Sigmoid colon (tissue), 7 donors: ENCODE results near the gene GUCA2B. TPM values are rescaled to one million over a fixed set of nuclear protein-coding genes. Genes with fewer than 3 reads are reported as not detected.

ENCODE experiments used
- DNase-seq: peaks from one replicate; pipeline ENCODE4 v3.0.0-alpha.2; 2019
- H3K27ac ChIP-seq, 4 donors: fragments of 200-600 bp; sonication (generic); one replicate each; pipeline ENCODE4 v1.5.1; 2016 to 2019; ENCODE audit warnings: mild to moderate bottlenecking in 1 of 4
- H3K27me3 ChIP-seq, 3 donors: fragments of 200-600 bp; sonication (generic); one replicate each; pipeline ENCODE4 v1.5.1; 2019; ENCODE audit warnings: mild to moderate bottlenecking in 1 of 3
- H3K36me3 ChIP-seq, 4 donors: fragments of 200-600 bp; sonication (generic); one replicate each; pipeline ENCODE4 v1.5.1; 2016 to 2019
- H3K4me1 ChIP-seq, 4 donors: fragments of 200-600 bp; sonication (generic); one replicate each; pipeline ENCODE4 v1.5.1; 2017 to 2019
- H3K4me3 ChIP-seq, 4 donors: fragments of 200-600 bp; sonication (generic); one replicate each; pipeline ENCODE4 v1.5.1; 2017 to 2019; ENCODE audit warnings: mild to moderate bottlenecking in 2 of 4, moderate library complexity in 1 of 4
- H3K9me3 ChIP-seq, 4 donors: fragments of 200-600 bp in 3 of 4; sonication (generic) in 3 of 4; one replicate each; pipeline versions ENCODE4 v1.5.1 to v1.6.1; 2013 to 2019
- EP300 ChIP-seq, 4 donors: sonication (generic); formaldehyde crosslinking; IDR thresholded peaks; one replicate each; pipeline ENCODE4 v1.6.1; 2017; ENCODE audit warnings: antibody characterized with exemption in 4 of 4
- POLR2A ChIP-seq, 2 donors: fragments of 450-650 bp; IDR thresholded peaks; one replicate each; pipeline ENCODE4 v1.6.1; 2016; ENCODE audit warnings: antibody characterized with exemption in 2 of 2, mild to moderate bottlenecking in 2 of 2, moderate library complexity in 2 of 2
- POLR2AphosphoS5 ChIP-seq, 4 donors: sonication (generic); formaldehyde crosslinking; IDR thresholded peaks; one replicate each; pipeline ENCODE4 v1.6.1; 2017; ENCODE audit warnings: antibody characterized with exemption in 4 of 4
- WGBS, 2 donors: extraction: QIAGEN DNeasy Blood & Tissue Kit; methylation state at CpG; one replicate each; pipeline ENCODE4 v1.1.7; 2013; 5-methylcytosine and 5-hydroxymethylcytosine counted together
- intact Hi-C: fragments of 100-400 bp; cut with DNase I; formaldehyde crosslinking; loops from one replicate; pipeline ENCODE4 v1.15.1; 2023
- polyA plus RNA-seq, 3 donors: library from polyadenylated mRNA; stranded (reverse); fragments of 200-250 nt; gene quantifications; one replicate each; pipeline ENCODE4 v1.2.3, GENCODE V29; 2013
- total RNA-seq, 4 donors: library from RNA; depleted of rRNA; stranded (reverse); fragments of >200 nt; gene quantifications; one replicate each; pipeline ENCODE4 v1.1.0, GENCODE V29; 2016
- TF ChIP-seq, protein P1 (sequence below), 4 experiments: fragments of 450-650 bp in 3 of 4; fragments of 200-600 bp in 1 of 4; IDR thresholded peaks; one replicate each; pipeline ENCODE4 v1.5.1; 2016 to 2019; ENCODE audit warnings: antibody characterized with exemption in 4 of 4, mild to moderate bottlenecking in 3 of 4, moderate library complexity in 2 of 4
- donor health status: healthy with polysubstance abuse.
- donor health status: Bipolar disorder and iron deficiency.
- donor health status: healthy.

Gene GUCA2B
- total and polyA plus RNA-seq, 7 donors: 6.7 to 874 (median 324) TPM; not detected in 3

DNA sequence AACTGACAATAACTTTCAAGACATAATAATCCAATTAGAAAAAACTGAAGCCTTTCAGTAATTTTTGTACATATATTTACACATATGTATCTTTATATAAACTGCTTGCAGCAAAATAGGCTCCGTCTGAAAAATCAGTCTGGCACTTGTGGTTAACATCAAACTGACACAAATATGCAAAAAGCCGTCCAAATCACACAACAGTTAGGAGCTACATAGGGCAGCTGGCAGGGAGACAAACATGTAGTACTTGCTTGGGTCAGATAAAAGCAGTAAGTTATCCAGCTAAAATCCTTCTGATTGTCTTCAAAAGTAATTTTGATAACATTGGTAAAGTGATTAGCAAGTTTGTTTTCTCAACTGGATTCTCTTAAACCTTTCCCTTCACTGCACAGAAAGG lies 26.1 kb downstream of the GUCA2B start:
- intact Hi-C loops: loop anchor here (5.0 to 10.0 kb wide), 2 partner anchors 276 to 797 kb away; partner anchors contain the start of genes PPCS and ZMYND12
- Histone ChIP-seq H3K4me1 (peaks cover 0 to 27% (median 8%) of the 10 kb centered on the region in 4 donors), H3K36me3 (peaks cover 0 to 16% (median 4%) of the 10 kb centered on the region in 4 donors), H3K27ac (no peak overlapping the region), H3K27me3 (no peaks in the 10 kb centered on the region), H3K9me3 (no peaks in the 10 kb centered on the region), H3K4me3 (no peak overlapping the region)
- no peak for DNase-seq
- TF ChIP-seq POLR2AphosphoS5 (IDR thresholded peaks at IDR 0.05): peak in 3 of 4 donors; percentile 15 to 45 (median 29)
- TF ChIP-seq, protein P1, sequence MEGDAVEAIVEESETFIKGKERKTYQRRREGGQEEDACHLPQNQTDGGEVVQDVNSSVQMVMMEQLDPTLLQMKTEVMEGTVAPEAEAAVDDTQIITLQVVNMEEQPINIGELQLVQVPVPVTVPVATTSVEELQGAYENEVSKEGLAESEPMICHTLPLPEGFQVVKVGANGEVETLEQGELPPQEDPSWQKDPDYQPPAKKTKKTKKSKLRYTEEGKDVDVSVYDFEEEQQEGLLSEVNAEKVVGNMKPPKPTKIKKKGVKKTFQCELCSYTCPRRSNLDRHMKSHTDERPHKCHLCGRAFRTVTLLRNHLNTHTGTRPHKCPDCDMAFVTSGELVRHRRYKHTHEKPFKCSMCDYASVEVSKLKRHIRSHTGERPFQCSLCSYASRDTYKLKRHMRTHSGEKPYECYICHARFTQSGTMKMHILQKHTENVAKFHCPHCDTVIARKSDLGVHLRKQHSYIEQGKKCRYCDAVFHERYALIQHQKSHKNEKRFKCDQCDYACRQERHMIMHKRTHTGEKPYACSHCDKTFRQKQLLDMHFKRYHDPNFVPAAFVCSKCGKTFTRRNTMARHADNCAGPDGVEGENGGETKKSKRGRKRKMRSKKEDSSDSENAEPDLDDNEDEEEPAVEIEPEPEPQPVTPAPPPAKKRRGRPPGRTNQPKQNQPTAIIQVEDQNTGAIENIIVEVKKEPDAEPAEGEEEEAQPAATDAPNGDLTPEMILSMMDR (IDR thresholded peaks at IDR 0.05): no peak
- WGBS, 2 donors: 38 to 69% methylated on average over 2 of the region's 2 CpGs

DNA sequence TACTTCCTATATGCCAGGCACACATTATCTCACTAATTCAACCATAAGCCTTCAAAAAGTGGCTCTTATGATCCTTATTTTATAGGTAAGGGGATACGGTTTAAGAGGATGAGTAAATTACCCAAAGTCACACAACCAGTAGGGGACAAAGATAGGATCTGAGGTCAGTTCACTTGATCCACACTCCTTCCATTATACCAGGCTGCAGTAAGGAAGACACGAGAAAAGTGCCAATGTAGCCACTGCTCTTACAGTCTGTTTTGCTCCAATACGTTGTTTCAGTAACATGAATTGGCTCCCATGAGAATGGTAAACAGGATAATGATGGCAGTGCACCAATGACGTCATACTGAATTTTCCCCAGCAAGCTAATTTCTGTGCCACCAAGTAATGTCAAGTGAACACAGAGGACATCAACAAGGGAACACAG lies 26.7 kb downstream of the GUCA2B start:
- H3K27me3 ChIP-seq: no peaks in the 10 kb centered on the region
- 85 to 86% methylated on average over 4 of the region's 4 CpGs for WGBS, 2 donors
- peaks cover 0 to 23% (median 4%) of the 10 kb centered on the region in 4 donors for H3K36me3 ChIP-seq
- peaks cover 0 to 27% (median 8%) of the 10 kb centered on the region in 4 donors for H3K4me1 ChIP-seq
- TF ChIP-seq POLR2A (IDR thresholded peaks at IDR 0.05) (no peak), EP300 (IDR thresholded peaks at IDR 0.05) (no peak), POLR2AphosphoS5 (IDR thresholded peaks at IDR 0.05) (no peak)
- TF ChIP-seq, protein P1 (IDR thresholded peaks at IDR 0.05): no peak
- H3K27ac ChIP-seq: no peak overlapping the region
- no peaks in the 10 kb centered on the region for H3K9me3 ChIP-seq
- intact Hi-C loops: loop anchor here (5.0 to 10.0 kb wide), 2 partner anchors 275 to 798 kb away; partner anchors contain the start of genes PPCS and ZMYND12
- no peak for DNase-seq
- H3K4me3 ChIP-seq: no peak overlapping the region

DNA sequence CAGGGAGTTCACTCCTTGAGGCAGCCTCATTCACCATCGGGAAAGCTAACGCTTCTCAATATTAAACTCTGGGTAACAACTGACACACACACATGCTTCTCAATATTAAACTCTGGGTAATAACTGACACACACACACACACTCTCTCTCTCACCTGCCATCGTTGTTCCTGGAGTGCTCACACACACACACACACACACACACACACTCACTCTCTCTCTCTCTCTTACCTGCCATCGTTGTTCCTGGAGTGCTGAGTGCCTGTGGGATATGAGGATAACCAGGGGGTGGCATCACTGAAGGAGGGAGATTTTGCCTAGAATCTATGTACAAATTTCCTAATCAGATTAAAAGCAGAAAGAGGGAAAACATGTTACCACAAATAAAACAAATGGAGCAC lies 28.5 kb downstream of the GUCA2B start:
- Histone ChIP-seq H3K4me1 (peaks cover 0 to 27% (median 8%) of the 10 kb centered on the region in 4 donors), H3K36me3 (peaks cover 0 to 35% (median 4%) of the 10 kb centered on the region in 4 donors), H3K27me3 (no peaks in the 10 kb centered on the region), H3K9me3 (no peaks in the 10 kb centered on the region), H3K4me3 (no peak overlapping the region), H3K27ac (no peak overlapping the region)
- no peak for TF ChIP-seq POLR2A (IDR thresholded peaks at IDR 0.05)
- TF ChIP-seq, protein P1 (IDR thresholded peaks at IDR 0.05): no peak
- no peak for TF ChIP-seq EP300 (IDR thresholded peaks at IDR 0.05)
- TF ChIP-seq POLR2AphosphoS5 (IDR thresholded peaks at IDR 0.05): no peak
- DNase-seq: no peak
- 85 to 89% methylated on average over 4 of the region's 4 CpGs for WGBS, 2 donors
- intact Hi-C loops: no loop called here

DNA sequence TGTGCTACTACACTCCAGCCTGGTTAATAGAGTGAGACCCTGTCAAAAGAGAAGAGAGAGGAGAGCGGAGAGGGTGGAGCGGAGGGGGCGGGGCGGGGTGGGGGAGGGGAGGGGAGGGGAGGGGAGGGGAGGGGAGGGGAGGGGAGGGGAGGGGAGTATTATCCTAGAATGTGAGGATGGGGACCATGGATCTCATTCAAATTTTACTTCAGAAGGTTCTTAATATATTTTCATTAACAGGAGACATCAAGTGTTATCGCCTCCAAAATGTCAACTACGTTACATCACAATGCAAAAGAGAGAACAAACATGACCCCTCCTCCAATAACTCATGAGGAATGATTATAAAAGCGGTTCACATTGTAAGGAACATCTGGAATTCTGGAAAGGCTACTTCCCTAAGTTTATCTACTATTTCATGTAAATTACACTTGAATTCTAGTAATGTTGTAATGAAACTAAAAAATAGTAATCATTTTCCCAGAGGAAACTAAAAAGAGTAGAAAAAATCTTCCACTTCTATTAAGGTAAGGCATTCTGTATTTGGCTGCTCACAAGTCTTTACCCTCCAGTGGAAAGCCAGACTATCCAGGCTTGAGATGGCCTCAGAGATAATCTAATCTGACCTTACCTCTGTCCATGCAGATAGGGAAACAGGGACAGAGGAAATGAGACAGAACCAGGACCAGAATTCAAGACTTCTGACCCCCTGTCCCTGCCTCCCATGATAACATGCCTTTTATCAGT lies 30.2 kb downstream of the GUCA2B start:
- no peaks in the 10 kb centered on the region for H3K9me3 ChIP-seq
- H3K27me3 ChIP-seq: no peaks in the 10 kb centered on the region
- TF ChIP-seq, protein P1 (IDR thresholded peaks at IDR 0.05): no peak
- no peak for TF ChIP-seq POLR2AphosphoS5 (IDR thresholded peaks at IDR 0.05)
- no peak for TF ChIP-seq EP300 (IDR thresholded peaks at IDR 0.05)
- no peak for TF ChIP-seq POLR2A (IDR thresholded peaks at IDR 0.05)
- H3K36me3 ChIP-seq: peaks cover 0 to 51% (median 4%) of the 10 kb centered on the region in 4 donors
- DNase-seq: no peak
- no peak overlapping the region for H3K4me3 ChIP-seq
- H3K4me1 ChIP-seq: peaks cover 0 to 17% (median 8%) of the 10 kb centered on the region in 4 donors
- intact Hi-C loops: no loop called here
- no peak overlapping the region for H3K27ac ChIP-seq
- WGBS, 2 donors: 80 to 95% methylated on average over 3 of the region's 7 CpGs
